HG02840 (cell line): ENCODE results near the gene KLF16.
A peak's percentile ranks its signal among the peaks of the same experiment; 100 is the strongest.
"Not testable (repeated sequence)": the region's sequence is repeated elsewhere in the genome, so short reads cannot be mapped to it uniquely, and the experiment has no call there.

Experiments
- ATAC-seq: cut with Tn5 transposase; IDR thresholded peaks from one replicate; pipeline ENCODE4 v1.9.1; 2021; ENCODE audit warnings: mild to moderate bottlenecking, moderate library complexity, moderate number of reproducible peaks; ENCODE audit not compliant: unreplicated experiment, low FRiP score

Gene KLF16

GRCh38 chr19:1884719-1885334 lies 21.4 kb upstream of the KLF16 start:
- no peak for ATAC-seq

- ATAC-seq, result no peak
These were observed 20.9 kb upstream of the KLF16 start for GRCh38 chr19:1884291-1884718.

GRCh38 chr19:1883784-1884183 lies 20.4 kb upstream of the KLF16 start:
- ATAC-seq, result no peak

- no peak for ATAC-seq
These were observed 19.7 kb upstream of the KLF16 start for GRCh38 chr19:1882786-1883692.

GRCh38 chr19:1882089-1882785 lies 18.9 kb upstream of the KLF16 start:
- ATAC-seq, result no peak

- not testable (repeated sequence) for ATAC-seq
These were observed 18.2 kb upstream of the KLF16 start for GRCh38 chr19:1881393-1882088.

GRCh38 chr19:1880611-1881392 lies 17.4 kb upstream of the KLF16 start:
- ATAC-seq, result no peak

- not testable (repeated sequence) for ATAC-seq
These were observed 16.6 kb upstream of the KLF16 start for GRCh38 chr19:1879982-1880381.

- not testable (repeated sequence) for ATAC-seq
These were observed 15.2 kb upstream of the KLF16 start for GRCh38 chr19:1878583-1878982.

GRCh38 chr19:1877280-1877660 lies 13.9 kb upstream of the KLF16 start:
- not testable (repeated sequence) for ATAC-seq

GRCh38 chr19:1876496-1877279 lies 13.3 kb upstream of the KLF16 start:
- not testable (repeated sequence) for ATAC-seq

- ATAC-seq, result peak; percentile 64
These were observed 12.5 kb upstream of the KLF16 start for GRCh38 chr19:1875646-1876495.

- ATAC-seq, result peak; percentile 10
These were observed 11.9 kb upstream of the KLF16 start for GRCh38 chr19:1875265-1875645.

- no peak for ATAC-seq
These were observed 11.3 kb upstream of the KLF16 start for GRCh38 chr19:1874554-1875185.

- no peak for ATAC-seq
These were observed 10.4 kb upstream of the KLF16 start for GRCh38 chr19:1873524-1874473.

GRCh38 chr19:1872807-1873523 lies 9.6 kb upstream of the KLF16 start:
- no peak for ATAC-seq
